SKM-1 treated with dmso at 0.1 percent for 144 hours (cell line): ENCODE data around the gene SMCO1.
A peak's percentile ranks its signal among the peaks of the same experiment; 100 is the strongest.
"Not testable (repeated sequence)": the region's sequence is repeated elsewhere in the genome, so short reads cannot be mapped to it uniquely, and the experiment has no call there.

ENCODE experiments used
- DNase-seq: peaks from one replicate; lab custom pipeline; 2025; ENCODE audit not compliant: unreplicated experiment; lab: John Stamatoyannopoulos, UW

SMCO1 gene

DNA sequence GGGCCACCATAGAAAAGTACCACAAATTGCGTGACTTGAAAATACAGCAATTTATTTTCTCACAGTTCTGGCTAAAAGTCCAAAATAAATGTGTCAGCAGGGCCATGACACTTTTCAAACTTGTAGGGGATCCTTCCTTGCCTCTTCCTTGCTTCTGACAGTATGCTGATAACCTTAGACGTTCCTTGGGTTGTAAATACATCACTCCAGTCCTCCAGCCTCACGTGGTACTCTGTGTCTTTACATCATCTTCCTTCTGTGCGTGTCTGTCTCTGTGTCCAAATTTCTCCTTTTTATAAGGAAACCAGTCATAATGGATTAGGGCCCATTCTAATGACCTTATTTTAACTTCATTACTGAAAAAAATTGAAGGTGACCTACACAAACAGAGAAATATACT is 19.0 kb downstream of the SMCO1 start:
- DNase-seq = no peak

DNA sequence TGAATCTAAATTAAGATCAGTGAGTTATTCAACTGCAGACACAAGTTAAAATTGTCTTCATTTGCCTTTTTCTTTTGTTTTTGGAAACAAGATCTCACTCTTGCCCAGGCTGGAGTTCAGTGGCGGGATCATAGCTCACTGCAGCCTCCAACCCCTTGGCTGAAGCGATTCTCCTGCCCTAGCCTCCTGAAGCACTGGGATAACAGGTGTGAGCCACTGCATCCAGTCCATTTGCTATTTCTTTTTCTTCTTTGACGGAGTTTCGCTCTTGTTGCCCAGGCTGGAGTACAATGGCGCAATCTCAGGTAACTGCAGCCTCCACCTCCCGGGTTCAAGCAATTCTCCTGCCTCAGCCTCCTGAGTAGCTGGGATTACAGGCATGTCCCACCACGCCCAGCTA is 21.9 kb downstream of the SMCO1 start:
- no peak for DNase-seq

DNA sequence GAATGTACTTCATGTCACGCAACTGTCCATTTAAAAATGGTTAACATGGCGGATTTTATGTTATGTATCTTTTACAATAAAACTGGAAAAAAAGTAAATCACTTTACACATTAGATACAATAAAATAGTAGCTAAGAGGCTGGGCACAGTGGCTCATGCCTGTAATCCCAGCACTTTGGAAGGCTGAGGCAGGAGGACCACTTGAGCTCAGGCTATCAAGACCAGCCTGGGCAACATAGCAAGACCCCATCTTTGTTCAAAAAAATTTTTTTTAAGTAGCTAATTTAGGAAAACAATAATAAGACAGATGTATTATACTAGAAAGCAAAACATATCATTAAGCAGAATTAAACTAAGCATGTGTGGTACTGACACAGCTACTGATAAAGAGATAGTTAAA is 23.1 kb downstream of the SMCO1 start:
- DNase-seq = no peak

DNA sequence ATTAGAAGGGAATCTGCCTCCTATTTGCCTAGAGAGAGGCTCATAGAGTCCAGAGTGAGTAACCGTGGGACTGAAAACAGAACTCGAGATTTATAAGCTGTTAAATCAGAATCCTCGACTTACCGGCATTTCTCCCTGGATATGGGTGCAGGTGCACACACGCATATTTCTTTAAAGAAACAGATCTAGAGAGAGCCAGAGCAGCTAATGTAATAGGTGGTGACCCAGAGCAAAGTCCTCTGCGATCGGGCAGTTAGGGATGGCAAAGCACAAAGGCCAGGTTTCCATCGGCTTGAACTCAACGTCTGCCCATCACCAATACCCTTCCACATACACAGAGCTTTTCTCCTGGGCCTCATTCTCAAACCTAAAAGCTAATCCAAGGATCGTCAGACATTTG is 25.4 kb downstream of the SMCO1 start:
- no peak for DNase-seq

DNA sequence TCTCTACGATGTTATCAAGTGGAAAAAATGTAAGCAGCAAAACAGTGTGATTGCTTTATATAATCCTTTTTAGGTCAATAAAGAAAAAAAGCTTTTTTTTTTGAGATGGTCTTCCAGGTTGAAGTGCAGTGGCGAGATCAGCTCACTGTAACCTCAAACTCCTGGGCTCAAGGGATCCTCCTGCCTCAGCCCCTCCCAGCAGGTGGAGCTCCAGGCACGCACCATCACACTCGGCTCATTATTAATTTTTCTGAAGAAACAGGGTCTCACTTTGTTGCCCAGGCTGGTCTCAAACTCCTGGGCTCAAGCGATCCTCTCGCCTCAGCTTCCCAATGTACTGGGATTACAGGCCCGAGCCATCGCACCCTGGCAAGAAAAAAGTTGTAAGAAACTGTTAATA is 28.9 kb downstream of the SMCO1 start:
- DNase-seq = no peak

DNA sequence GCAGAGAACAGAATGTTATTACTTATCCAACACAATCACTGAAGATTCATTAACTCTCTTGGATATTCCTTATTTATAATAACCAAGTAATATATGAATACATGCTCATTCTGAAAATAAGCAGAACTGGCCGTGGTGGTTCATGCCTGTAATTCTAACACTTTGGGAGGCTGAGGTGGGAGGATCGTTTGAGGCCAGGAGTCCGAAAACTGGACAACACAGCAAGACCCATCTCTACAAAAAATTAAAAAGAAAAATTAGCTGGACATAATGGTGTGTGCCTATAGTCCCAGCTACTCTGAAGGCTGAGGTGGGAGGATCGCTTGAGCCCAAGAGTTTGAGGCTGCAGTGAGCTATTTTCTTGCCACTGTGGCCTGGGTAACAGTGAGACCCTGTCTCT is 37.5 kb downstream of the SMCO1 start:
- no peak for DNase-seq

DNA sequence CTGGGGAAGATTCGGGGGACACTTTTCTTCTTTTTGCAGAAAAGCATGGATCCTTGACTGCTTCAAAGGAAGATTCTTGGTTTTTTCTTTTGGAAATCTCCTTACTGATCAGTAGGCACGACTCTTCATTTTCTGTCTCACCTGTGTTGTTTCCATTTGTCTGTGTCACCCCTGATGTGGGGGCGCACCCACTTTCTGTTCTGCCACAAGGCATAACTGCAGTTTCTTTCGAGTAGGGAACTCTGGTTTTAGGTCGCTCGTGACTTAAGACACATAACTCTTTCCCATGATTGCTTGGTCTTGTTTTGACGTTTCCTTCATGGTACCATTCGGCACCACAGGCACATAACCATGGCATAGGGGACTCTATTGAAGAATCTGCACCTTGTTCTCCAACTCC is 42.9 kb downstream of the SMCO1 start:
- no peak for DNase-seq

DNA sequence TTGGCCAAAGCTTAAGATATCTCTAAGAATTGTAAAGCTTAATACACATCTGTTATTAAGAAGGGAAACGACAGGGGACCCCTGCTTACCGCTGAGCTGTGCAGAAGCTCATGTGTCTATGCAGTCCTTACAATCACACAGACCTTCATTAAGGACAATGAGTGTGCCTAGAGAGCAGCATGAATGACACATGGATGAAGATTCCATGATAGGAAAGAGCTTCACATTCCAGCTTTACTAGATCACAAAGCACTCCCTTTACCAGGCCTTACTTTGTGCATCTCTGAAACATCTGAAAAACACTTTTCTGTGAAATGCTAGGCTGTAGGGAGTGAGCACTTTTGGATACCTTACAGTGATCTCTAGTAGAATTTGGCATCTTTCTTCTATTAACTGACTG is 43.6 kb downstream of the SMCO1 start:
- no peak for DNase-seq

DNA sequence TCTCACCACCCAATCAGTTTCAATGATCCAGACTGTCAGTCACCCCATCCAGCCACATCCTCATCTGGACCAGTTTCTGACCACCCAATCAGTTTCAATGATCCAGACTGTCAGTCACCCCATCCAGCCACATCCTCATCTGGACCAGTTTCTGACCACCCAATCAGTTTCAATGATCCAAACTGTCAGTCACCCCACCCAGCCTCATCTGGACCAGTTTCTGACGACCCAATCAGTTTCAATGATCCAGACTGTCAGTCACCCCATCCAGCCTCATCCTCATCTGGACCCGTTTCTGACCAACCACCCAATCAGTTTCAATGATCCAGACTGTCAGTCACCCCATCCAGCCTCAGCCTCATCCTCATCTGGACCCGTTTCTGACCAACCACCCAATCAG is 45.0 kb downstream of the SMCO1 start:
- not testable (repeated sequence) for DNase-seq

DNA sequence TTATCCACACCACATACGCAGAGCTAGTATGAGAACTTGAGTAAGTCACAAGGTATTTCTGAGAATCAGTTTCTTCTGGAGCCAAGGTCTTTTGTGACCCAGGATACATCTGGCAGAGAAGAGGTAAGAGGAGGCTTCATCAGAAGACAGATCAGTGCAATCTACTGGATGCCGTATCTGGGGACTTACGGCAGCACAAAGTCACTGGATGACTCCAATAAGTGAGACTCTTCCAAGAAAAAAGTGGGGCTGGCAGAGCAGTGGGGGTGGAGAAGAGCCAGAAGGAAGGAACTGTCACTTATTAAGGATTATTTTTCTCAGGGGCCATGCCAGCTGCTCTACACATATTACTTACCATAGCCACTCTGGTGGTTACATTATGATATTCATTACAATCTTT is 51.3 kb downstream of the SMCO1 start:
- no peak for DNase-seq

DNA sequence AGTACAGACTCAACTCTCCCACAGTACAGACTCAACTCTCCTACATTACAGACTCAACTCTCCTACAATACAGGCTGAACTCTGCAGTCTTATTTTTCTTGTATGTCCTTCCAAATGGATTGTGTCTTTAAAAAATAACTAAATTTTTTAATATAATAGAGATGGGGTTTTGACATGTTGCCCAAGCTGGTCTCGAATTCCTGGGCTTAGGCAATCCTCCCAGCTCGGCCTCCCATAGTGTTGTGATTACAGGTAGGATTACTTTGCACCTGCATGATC is 51.7 kb downstream of the SMCO1 start:
- DNase-seq = no peak

DNA sequence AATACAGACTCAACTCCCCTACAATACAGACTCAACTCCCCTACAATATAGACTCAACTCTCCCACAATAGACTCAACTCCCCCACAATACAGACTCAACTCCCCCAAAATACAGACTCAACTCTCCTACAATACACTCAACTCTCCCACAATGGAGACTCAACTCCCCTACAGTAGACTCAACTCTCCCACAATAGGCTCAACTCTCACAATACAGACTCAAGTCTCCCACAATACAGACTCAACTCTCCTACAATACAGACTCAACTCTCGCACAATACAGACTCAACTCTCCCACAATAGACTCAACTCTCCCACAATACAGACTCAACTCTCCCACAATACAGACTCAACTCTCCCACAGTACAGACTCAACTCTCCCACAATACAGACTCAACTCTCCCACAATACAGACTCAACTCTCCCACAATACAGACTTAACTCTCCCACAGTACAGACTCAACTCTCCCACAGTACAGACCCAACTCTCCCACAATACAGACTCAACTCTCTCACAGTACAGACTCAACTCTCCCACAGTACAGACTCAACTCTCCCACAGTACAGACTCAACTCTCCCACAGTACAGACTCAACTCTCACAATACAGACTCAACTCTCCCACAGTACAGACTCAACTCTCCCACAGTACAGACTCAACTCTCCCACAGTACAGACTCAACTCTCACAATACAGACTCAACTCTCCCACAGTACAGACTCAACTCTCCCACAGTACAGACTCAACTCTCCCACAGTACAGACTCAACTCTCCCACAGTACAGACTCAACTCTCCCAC is 52.3 kb downstream of the SMCO1 start:
- DNase-seq = not testable (repeated sequence)

DNA sequence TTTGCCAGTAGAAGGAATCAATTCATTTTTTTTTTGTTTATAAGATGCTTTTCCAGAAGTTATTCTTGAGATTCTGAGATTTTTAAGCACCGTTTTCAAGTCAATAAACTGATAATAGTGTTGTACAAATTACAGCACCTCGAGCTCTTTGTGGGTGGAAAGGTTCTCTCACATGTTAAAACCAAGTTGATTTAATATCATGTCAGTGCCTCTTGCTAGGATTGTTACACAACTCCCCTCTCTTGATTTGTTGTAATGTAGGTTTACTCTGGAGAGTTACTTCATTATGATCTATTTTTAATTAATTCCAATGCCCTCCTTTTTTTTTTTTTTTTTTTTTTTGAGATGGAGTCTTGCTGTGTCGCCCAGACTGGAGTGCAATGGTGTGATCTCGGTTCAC is 57.1 kb downstream of the SMCO1 start:
- peak; percentile 21 for DNase-seq

DNA sequence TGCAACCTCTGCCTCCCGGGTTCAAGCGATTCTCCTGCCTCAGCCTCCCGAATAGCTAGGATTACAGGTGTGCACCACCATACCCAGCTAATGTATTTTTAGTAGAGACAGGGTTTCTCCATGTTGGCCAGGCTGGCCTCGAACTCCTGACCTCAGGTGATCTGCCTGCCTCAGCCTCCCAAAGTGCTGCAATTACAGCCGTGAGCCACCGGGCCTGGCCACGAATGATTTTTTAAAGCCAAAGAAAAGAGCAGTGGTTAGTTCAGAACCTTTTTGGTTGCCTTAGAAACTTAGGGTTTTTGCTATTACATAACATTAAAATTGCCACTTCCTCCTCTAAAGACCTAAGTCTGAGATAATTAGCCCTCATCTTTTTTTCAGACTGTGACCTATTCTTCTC is 57.7 kb downstream of the SMCO1 start:
- DNase-seq = peak; percentile 95
